Measurements from ENCODE around the gene EPAS1. TPM values are rescaled to one million over a fixed set of nuclear protein-coding genes. Genes with fewer than 3 reads are reported as not detected.

Gene EPAS1
- total and polyA plus RNA-seq, 2 of the 13 experiments (the other 11 are each of a cell fraction or from before 2014, with no cell fraction given) = 47.1 to 182 TPM

DNA sequence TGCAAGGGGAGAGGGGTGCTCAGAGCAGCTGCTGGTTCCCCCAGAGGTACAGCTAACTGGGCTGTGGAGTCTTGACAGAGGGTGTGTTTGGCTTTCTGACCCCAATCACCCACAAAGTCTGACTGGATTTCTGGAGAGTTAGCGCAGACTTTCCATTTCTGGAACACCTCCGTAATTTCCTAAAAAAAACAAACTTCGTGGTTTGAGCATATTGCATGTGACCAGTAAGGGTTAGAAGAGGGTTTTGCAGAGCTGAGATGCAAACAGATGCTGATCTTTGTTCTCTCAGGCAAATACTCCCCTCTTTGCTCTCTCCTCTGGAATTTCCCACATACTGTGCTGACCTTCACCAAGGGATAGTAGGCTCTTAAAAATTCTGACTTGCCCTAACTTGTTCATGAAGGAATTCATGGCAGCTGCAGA lies 137.7 kb downstream of the EPAS1 start (continued):
- TF ChIP-seq SP1 (IDR thresholded peaks at IDR 0.05) (no peak), SP1 (CRISPR knock-in tag; IDR thresholded peaks at IDR 0.05) (0 out of 2 replicates have a peak, but pooled peaks have one; percentile 7), ZBTB25 (CRISPR knock-in tag; IDR thresholded peaks at IDR 0.05) (peak; percentile 32), RCOR2 (CRISPR knock-in tag; IDR thresholded peaks at IDR 0.05) (peak; percentile 69), PHF8 (CRISPR knock-in tag; IDR thresholded peaks at IDR 0.05) (0 out of 2 replicates have a peak, but pooled peaks have one; percentile 13), HDAC2 (CRISPR knock-in tag; IDR thresholded peaks at IDR 0.05) (peak; percentile 86), SRY (CRISPR knock-in tag; IDR thresholded peaks at IDR 0.05) (no peak), NAIF1 (CRISPR knock-in tag; IDR thresholded peaks at IDR 0.05; ENCODE audit: borderline replicate concordance) (0 out of 2 replicates have a peak, but pooled peaks have one; percentile 19), NCOA1 (CRISPR knock-in tag; IDR thresholded peaks at IDR 0.05) (no peak), RFX3 (CRISPR knock-in tag; IDR thresholded peaks at IDR 0.05) (no peak), MED1 (CRISPR knock-in tag; IDR thresholded peaks at IDR 0.05) (peak; percentile 80), RELA (CRISPR knock-in tag; IDR thresholded peaks at IDR 0.05) (peak; percentile 97; the same call in 1 of the 2 replicates), DMAP1 (CRISPR knock-in tag; IDR thresholded peaks at IDR 0.05) (peak; percentile 50; the same call in 1 of the 2 replicates), ZBTB7B (CRISPR knock-in tag; IDR thresholded peaks at IDR 0.05) (peak; percentile 69; the same call in 1 of the 2 replicates), NFATC3 (CRISPR knock-in tag; IDR thresholded peaks at IDR 0.05) (no peak), ZNF414 (CRISPR knock-in tag; IDR thresholded peaks at IDR 0.05) (no peak), KDM5B (CRISPR knock-in tag; IDR thresholded peaks at IDR 0.05; ENCODE audit: borderline replicate concordance) (no peak), ZNF670 (CRISPR knock-in tag; IDR thresholded peaks at IDR 0.05; ENCODE audit: borderline replicate concordance) (no peak), NFIC (IDR thresholded peaks at IDR 0.05; ENCODE audit: low read length) (0 out of 2 replicates have a peak, but pooled peaks have one; percentile 44), ZNF12 (CRISPR knock-in tag; IDR thresholded peaks at IDR 0.05) (peak; percentile 40; the same call in 1 of the 2 replicates), PAF1 (CRISPR knock-in tag; IDR thresholded peaks at IDR 0.05) (no peak)
- TF ChIP-seq, protein P1, sequence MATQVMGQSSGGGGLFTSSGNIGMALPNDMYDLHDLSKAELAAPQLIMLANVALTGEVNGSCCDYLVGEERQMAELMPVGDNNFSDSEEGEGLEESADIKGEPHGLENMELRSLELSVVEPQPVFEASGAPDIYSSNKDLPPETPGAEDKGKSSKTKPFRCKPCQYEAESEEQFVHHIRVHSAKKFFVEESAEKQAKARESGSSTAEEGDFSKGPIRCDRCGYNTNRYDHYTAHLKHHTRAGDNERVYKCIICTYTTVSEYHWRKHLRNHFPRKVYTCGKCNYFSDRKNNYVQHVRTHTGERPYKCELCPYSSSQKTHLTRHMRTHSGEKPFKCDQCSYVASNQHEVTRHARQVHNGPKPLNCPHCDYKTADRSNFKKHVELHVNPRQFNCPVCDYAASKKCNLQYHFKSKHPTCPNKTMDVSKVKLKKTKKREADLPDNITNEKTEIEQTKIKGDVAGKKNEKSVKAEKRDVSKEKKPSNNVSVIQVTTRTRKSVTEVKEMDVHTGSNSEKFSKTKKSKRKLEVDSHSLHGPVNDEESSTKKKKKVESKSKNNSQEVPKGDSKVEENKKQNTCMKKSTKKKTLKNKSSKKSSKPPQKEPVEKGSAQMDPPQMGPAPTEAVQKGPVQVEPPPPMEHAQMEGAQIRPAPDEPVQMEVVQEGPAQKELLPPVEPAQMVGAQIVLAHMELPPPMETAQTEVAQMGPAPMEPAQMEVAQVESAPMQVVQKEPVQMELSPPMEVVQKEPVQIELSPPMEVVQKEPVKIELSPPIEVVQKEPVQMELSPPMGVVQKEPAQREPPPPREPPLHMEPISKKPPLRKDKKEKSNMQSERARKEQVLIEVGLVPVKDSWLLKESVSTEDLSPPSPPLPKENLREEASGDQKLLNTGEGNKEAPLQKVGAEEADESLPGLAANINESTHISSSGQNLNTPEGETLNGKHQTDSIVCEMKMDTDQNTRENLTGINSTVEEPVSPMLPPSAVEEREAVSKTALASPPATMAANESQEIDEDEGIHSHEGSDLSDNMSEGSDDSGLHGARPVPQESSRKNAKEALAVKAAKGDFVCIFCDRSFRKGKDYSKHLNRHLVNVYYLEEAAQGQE (IDR thresholded peaks at IDR 0.05; ENCODE audit: borderline replicate concordance in 1 of 2, low read depth in 1 of 2, low read length in 2 of 2) = no peak
- TF ChIP-seq, protein P2, sequence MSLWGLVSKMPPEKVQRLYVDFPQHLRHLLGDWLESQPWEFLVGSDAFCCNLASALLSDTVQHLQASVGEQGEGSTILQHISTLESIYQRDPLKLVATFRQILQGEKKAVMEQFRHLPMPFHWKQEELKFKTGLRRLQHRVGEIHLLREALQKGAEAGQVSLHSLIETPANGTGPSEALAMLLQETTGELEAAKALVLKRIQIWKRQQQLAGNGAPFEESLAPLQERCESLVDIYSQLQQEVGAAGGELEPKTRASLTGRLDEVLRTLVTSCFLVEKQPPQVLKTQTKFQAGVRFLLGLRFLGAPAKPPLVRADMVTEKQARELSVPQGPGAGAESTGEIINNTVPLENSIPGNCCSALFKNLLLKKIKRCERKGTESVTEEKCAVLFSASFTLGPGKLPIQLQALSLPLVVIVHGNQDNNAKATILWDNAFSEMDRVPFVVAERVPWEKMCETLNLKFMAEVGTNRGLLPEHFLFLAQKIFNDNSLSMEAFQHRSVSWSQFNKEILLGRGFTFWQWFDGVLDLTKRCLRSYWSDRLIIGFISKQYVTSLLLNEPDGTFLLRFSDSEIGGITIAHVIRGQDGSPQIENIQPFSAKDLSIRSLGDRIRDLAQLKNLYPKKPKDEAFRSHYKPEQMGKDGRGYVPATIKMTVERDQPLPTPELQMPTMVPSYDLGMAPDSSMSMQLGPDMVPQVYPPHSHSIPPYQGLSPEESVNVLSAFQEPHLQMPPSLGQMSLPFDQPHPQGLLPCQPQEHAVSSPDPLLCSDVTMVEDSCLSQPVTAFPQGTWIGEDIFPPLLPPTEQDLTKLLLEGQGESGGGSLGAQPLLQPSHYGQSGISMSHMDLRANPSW (CRISPR knock-in tag; IDR thresholded peaks at IDR 0.05; ENCODE audit: borderline replicate concordance) = no peak
- TF ChIP-seq, protein P3, sequence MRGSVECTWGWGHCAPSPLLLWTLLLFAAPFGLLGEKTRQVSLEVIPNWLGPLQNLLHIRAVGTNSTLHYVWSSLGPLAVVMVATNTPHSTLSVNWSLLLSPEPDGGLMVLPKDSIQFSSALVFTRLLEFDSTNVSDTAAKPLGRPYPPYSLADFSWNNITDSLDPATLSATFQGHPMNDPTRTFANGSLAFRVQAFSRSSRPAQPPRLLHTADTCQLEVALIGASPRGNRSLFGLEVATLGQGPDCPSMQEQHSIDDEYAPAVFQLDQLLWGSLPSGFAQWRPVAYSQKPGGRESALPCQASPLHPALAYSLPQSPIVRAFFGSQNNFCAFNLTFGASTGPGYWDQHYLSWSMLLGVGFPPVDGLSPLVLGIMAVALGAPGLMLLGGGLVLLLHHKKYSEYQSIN (CRISPR knock-in tag; IDR thresholded peaks at IDR 0.05; ENCODE audit: borderline replicate concordance) = no peak
